SK-N-MC (cell line): Measurements from ENCODE around the gene ANKS1B.

Experiments used
- EZH2 ChIP-seq: fragments of 200-600 bp; sonication (generic); IDR thresholded peaks from one replicate; pipeline ENCODE4 v1.6.1; 2017; ENCODE audit warnings: antibody characterized with exemption
- POLR2AphosphoS5 ChIP-seq: IDR thresholded peaks from 2 replicates; pipeline ENCODE4 v1.6.1; 2012; ENCODE audit warnings: mild to moderate bottlenecking, low read depth, low read length, borderline replicate concordance

- TF ChIP-seq POLR2AphosphoS5 = no peak
- no peak for TF ChIP-seq EZH2
Observed at GRCh38 chr12:99916555-99916954, 68.2 kb downstream of the ANKS1B start.
